Stimulated activated effector memory CD8-positive, alpha-beta T cell treated with anti-CD3 and anti-CD28 coated beads, Interleukin-12 subunit alpha, Interleukin-12 subunit beta, amount 100 ng/mL, for 72 hours (primary cell): ENCODE data around the gene COL4A3.
"Not testable (repeated sequence)": the region's sequence is repeated elsewhere in the genome, so short reads cannot be mapped to it uniquely, and the experiment has no call there.

ENCODE experiments used
- ATAC-seq: fragments of 150-1000 bp; cut with Tn5 transposase; 2 replicates; pipeline ENCODE4 v1.10.0; 2021
- DNase-seq, 2 donors: peaks; one replicate each; pipeline ENCODE4 v3.0.0; 2021 to 2022; ENCODE audit warnings: low spot score in 2 of 2
- H3K27ac Mint-ChIP-seq: one replicate; pipeline ENCODE4 v1.8.0; 2022; ENCODE audit warnings: mild to moderate bottlenecking, mixed read lengths
- H3K36me3 Mint-ChIP-seq: one replicate; pipeline ENCODE4 v1.8.0; 2022; ENCODE audit warnings: mild to moderate bottlenecking, mixed read lengths
- H3K4me1 Mint-ChIP-seq: one replicate; pipeline ENCODE4 v1.8.0; 2022; ENCODE audit warnings: mixed read lengths
- H3K4me3 Mint-ChIP-seq: one replicate; pipeline ENCODE4 v1.8.0; 2022; ENCODE audit warnings: mild to moderate bottlenecking, mixed read lengths
- H3K9me3 Mint-ChIP-seq: one replicate; pipeline ENCODE4 v1.8.0; 2022; ENCODE audit warnings: mixed read lengths

The COL4A3 gene

GRCh38 chr2:227148106-227148505 is 16.3 kb upstream of the COL4A3 start:
- H3K4me3 Mint-ChIP-seq = no peak overlapping the region
- H3K4me1 Mint-ChIP-seq = no peaks in the 10 kb centered on the region
- H3K9me3 Mint-ChIP-seq = no peaks in the 10 kb centered on the region
- H3K27ac Mint-ChIP-seq = no peak overlapping the region
- DNase-seq = no peak
- H3K36me3 Mint-ChIP-seq = no peaks in the 10 kb centered on the region
- ATAC-seq = no peak

DNA sequence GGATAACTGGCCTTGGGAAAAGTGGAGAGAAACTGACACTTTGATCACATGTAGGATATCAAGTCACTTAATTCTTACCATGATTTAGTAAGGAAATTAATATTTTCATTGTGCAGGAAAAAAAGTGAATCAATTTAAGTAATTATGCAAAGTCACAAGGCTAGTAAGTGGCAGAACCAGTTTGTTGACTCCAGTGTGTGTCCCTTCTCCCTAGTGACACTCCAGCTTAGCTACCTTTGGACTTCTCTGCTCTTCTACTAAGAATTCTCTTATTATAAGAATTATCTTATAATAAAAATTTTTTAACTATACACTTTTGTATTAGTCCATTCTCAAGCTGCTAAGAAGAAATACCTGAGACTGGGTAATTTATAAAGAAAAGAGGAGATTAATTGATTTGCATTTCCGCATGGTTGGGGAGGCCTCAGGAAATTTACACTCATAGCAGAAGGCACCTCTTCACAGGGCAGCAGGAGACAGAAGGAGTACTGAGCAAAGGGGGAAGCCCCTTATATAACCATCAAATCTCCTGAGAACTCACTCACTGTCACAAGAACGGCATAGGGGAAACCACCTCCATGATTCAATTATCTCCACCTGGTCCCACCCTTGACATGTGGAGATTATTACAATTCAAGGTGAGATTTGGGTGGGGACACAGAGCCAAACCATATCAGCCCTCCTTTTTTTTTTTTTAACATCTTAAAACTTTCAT is 14.0 kb upstream of the COL4A3 start:
- Mint-ChIP-seq H3K27ac (no peak overlapping the region), H3K36me3 (no peaks in the 10 kb centered on the region), H3K4me3 (no peak overlapping the region), H3K9me3 (no peaks in the 10 kb centered on the region), H3K4me1 (no peaks in the 10 kb centered on the region)
- no peak for ATAC-seq
- no peak for DNase-seq

GRCh38 chr2:227152093-227152766 is 12.2 kb upstream of the COL4A3 start:
- Mint-ChIP-seq H3K36me3 (no peaks in the 10 kb centered on the region), H3K9me3 (no peaks in the 10 kb centered on the region), H3K4me1 (no peaks in the 10 kb centered on the region), H3K27ac (no peak overlapping the region), H3K4me3 (no peak overlapping the region)
- ATAC-seq = no peak
- no peak for DNase-seq

- ATAC-seq (no peak), DNase-seq (no peak)
- no peaks in the 10 kb centered on the region for H3K9me3 Mint-ChIP-seq
- H3K36me3 Mint-ChIP-seq = no peaks in the 10 kb centered on the region
- H3K4me3 Mint-ChIP-seq = no peak overlapping the region
- H3K27ac Mint-ChIP-seq = no peak overlapping the region
- no peaks in the 10 kb centered on the region for H3K4me1 Mint-ChIP-seq
Measured at GRCh38 chr2:227153307-227153706, 11.1 kb upstream of the COL4A3 start.

GRCh38 chr2:227153758-227154486 is 10.5 kb upstream of the COL4A3 start:
- no peak for ATAC-seq
- H3K27ac Mint-ChIP-seq = no peak overlapping the region

GRCh38 chr2:227154986-227155774 is 9.2 kb upstream of the COL4A3 start:
- H3K4me1 Mint-ChIP-seq = no peaks in the 10 kb centered on the region
- DNase-seq = no peak
- H3K9me3 Mint-ChIP-seq = no peaks in the 10 kb centered on the region
- H3K4me3 Mint-ChIP-seq = no peak overlapping the region
- no peaks in the 10 kb centered on the region for H3K36me3 Mint-ChIP-seq
- no peak overlapping the region for H3K27ac Mint-ChIP-seq
- no peak for ATAC-seq

More at GRCh38 chr2:227153758-227154486, 10.5 kb upstream of the COL4A3 start:
- no peaks in the 10 kb centered on the region for H3K4me1 Mint-ChIP-seq
- no peak overlapping the region for H3K4me3 Mint-ChIP-seq
- DNase-seq = no peak
- H3K36me3 Mint-ChIP-seq = no peaks in the 10 kb centered on the region
- no peaks in the 10 kb centered on the region for H3K9me3 Mint-ChIP-seq

DNA sequence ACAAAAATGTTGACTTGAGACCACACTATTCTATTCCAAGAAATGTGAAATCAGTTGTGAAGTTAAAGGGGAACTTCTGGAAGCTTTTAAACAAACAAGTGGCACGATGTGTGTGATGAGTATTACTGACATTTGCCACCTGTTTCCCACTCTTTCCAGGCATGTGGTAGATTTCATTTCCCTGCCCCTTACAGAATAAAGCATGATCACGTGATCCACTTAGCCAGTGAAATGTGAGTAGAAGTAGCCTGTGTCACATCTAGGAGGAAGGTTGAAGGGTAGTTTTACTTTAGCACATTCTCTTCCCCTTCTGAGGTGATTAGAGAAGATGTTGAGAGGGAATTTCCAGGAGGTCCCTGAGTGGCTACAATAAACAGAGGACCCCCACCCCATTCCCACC is 4.3 kb upstream of the COL4A3 start:
- Mint-ChIP-seq H3K9me3 (no peaks in the 10 kb centered on the region), H3K27ac (no peak overlapping the region), H3K4me1 (no peaks in the 10 kb centered on the region), H3K4me3 (no peak overlapping the region), H3K36me3 (no peaks in the 10 kb centered on the region)
- ATAC-seq (no peak), DNase-seq (no peak)

- no peak overlapping the region for H3K4me3 Mint-ChIP-seq
- H3K36me3 Mint-ChIP-seq = no peaks in the 10 kb centered on the region
- no peaks in the 10 kb centered on the region for H3K9me3 Mint-ChIP-seq
- no peak for DNase-seq
- H3K4me1 Mint-ChIP-seq = no peaks in the 10 kb centered on the region
- H3K27ac Mint-ChIP-seq = no peak overlapping the region
- no peak for ATAC-seq
Measured at GRCh38 chr2:227161947-227162346, 2.5 kb upstream of the COL4A3 start.

DNA sequence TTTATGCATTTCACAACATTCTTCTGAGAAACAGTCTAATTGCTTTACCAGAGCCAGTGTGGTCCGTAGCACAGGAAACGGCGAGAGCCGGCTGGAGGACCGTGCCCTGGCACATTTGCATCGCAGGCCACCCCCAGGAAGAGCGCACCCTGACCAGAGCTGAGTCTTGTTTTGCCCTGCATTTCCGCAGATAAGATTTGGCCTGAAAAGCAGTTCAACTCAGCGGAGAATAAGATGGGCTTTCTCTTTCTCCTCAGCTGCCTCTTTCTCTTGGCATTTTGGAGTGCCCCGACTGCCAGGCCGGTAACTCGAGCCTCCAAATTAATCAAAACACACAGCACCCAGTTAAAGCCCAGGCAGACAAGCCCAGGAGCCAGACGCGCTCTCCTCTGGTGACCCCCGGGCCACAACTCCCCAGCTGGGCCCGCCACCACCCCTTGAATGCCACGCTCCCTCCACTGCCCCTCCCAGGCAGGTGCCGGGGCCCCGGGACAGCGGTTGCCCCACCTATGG is 883 bp upstream of the COL4A3 start:
- peak overlapping the region; percentile 67 for H3K4me3 Mint-ChIP-seq
- DNase-seq = no peak

GRCh38 chr2:227164763-227165291 is 403 bp downstream of the COL4A3 start:
- Mint-ChIP-seq H3K9me3 (no peaks in the 10 kb centered on the region), H3K36me3 (no peaks in the 10 kb centered on the region), H3K4me3 (peak overlapping the region; percentile 67), H3K27ac (no peak overlapping the region), H3K4me1 (no peaks in the 10 kb centered on the region)
- ATAC-seq (peak; percentile 82), DNase-seq (no peak)

More for the DNA sequence above, 883 bp upstream of the COL4A3 start:
- no peaks in the 10 kb centered on the region for H3K36me3 Mint-ChIP-seq
- H3K27ac Mint-ChIP-seq = no peak overlapping the region
- no peaks in the 10 kb centered on the region for H3K4me1 Mint-ChIP-seq
- no peaks in the 10 kb centered on the region for H3K9me3 Mint-ChIP-seq
- ATAC-seq = no peak

GRCh38 chr2:227171779-227172178 is 7.4 kb downstream of the COL4A3 start:
- not testable (repeated sequence) for H3K4me1 Mint-ChIP-seq, ATAC-seq, H3K36me3 Mint-ChIP-seq, H3K4me3 Mint-ChIP-seq, H3K27ac Mint-ChIP-seq, DNase-seq, H3K9me3 Mint-ChIP-seq

DNA sequence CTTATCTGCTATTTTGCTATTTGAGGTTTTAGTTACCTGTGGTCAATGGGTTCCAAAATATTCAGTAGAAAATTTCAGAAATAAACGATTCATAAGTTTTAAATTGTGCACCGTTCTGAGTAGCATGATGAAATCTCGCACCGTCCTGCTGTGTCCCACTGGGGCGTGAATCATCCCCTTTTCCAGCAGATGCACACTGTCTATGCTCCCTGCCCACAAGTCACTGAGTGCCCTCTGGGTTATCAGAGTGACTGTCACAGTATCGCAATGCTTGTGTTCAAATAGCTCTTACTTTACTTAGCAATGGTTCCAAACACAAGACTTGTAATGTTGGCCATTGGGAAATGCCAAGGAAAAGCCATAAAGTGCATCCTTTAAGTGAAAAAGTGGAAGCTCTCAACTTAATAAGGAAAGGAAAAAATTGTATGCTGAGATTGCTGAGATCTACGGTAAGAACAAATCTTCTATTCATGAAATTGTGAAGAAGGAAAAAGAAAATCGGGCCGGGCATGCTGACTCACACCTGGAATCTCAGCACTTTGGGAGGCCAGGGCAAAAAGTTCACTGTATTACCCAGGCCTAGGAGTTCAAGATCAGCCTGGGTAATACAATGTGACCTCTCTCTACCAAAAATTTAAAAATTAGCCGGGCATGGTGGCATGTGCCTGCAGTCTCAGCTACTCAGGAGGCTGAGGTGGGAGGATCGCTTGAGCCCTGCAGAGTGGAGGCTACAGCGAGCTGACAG is 13.3 kb downstream of the COL4A3 start:
- Mint-ChIP-seq H3K27ac (no peak overlapping the region), H3K4me1 (no peaks in the 10 kb centered on the region), H3K4me3 (no peak overlapping the region), H3K9me3 (no peaks in the 10 kb centered on the region), H3K36me3 (no peaks in the 10 kb centered on the region)
- DNase-seq (no peak), ATAC-seq (no peak)

DNA sequence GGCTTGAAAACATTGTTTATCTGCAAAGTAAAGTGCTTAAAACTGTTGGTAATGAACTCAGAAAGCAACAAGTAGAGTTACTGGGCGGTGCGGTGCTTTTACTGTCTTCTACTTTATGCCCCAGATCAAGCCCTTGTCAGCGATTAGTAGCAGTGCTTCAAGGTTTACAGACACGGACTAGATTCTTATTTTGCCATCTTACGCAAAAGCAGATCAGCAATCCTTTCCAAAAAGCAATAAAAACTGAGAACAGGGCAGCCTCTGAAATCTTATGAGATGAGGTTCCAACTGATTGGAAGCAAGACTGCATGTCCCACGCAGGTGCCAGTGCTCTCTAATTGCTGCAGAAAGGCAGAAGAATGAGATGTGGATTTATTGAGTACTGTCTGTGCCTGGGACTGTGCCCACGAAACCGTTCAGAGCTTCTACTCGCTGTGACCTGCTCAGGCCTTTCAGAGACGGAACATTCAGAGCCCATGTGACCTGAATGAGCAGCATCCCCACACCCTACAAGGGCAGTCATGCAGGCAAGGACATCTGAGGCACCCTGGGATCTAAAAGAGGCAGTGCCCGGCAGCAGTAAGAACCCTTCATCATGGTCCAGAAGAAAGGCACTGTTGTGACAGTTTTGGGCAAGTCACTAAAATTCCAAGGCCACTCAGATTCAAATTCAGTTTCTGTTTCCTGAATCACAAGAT is 15.7 kb downstream of the COL4A3 start:
- Mint-ChIP-seq H3K4me1 (no peaks in the 10 kb centered on the region), H3K36me3 (no peaks in the 10 kb centered on the region), H3K27ac (no peak overlapping the region), H3K9me3 (no peaks in the 10 kb centered on the region), H3K4me3 (no peak overlapping the region)
- DNase-seq (no peak), ATAC-seq (no peak)

GRCh38 chr2:227180770-227181169 is 16.3 kb downstream of the COL4A3 start:
- DNase-seq (no peak), ATAC-seq (no peak)
- no peak overlapping the region for H3K27ac Mint-ChIP-seq
- H3K4me1 Mint-ChIP-seq = no peaks in the 10 kb centered on the region
- H3K36me3 Mint-ChIP-seq = no peaks in the 10 kb centered on the region
- no peaks in the 10 kb centered on the region for H3K9me3 Mint-ChIP-seq
- H3K4me3 Mint-ChIP-seq = no peak overlapping the region
